SK-N-SH (cell line): ENCODE data around the gene NRP2. TPM values are rescaled to one million over a fixed set of nuclear protein-coding genes. Genes with fewer than 3 reads are reported as not detected.

Source experiments
- CTCF ChIA-PET: fragments of 300-600, 350-600 bp; formaldehyde crosslinking; extraction: SDS; loops from one replicate; lab custom pipeline; 2021; lab: Yijun Ruan, JAX
- POLR2A ChIA-PET: fragments of 350-600 bp; sonication (Branson Sonifier 250); formaldehyde crosslinking; extraction: SDS; loops from one replicate; lab custom pipeline; 2020; ENCODE audit warnings: antibody characterized with exemption, inconsistent platforms; lab: Yijun Ruan, JAX
- DNase-seq: peaks from one replicate; pipeline ENCODE4 v3.0.0; 2012
- H2AFZ ChIP-seq: fragments of 200-600 bp; sonication (generic); 2 replicates; pipeline ENCODE4 v1.8.1; 2016; ENCODE audit warnings: antibody characterized with exemption, mild to moderate bottlenecking, low read depth
- H3F3A ChIP-seq: fragments of 200-600 bp; sonication (generic); replicated peaks from 2 replicates; pipeline ENCODE3; 2016; ENCODE audit warnings: antibody characterized with exemption, mild to moderate bottlenecking; ENCODE audit not compliant: insufficient read depth
- H3K27ac ChIP-seq, 2 experiments: fragments of 200-500 bp in 1 of 2; fragments of 200-600 bp in 1 of 2; sonication (Bioruptor generic) in 1 of 2; sonication (generic), shearing (Covaris generic) in 1 of 2; 2 replicates each; pipeline versions ENCODE4 v1.5.1 to v1.6.1; 2014 to 2016; ENCODE audit warnings: low read depth in 2 of 2, inconsistent platforms in 1 of 2, low read length in 1 of 2, mild to moderate bottlenecking in 1 of 2, mixed read lengths in 1 of 2
- H3K27me3 ChIP-seq: fragments of 200-600 bp; sonication (generic), shearing (Covaris generic); 2 replicates; pipeline ENCODE4 v1.6.1; 2016; ENCODE audit warnings: mixed run types; ENCODE audit not compliant: insufficient read depth
- H3K36me3 ChIP-seq, 2 experiments: fragments of 200-500 bp in 1 of 2; fragments of 200-600 bp in 1 of 2; sonication (Bioruptor generic) in 1 of 2; sonication (generic) in 1 of 2; replicated peaks in 1 of 2; 2 replicates each; pipeline versions ENCODE3 to v1.5.1; 2014 to 2016; ENCODE audit warnings: low read length in 1 of 2, mild to moderate bottlenecking in 1 of 2; ENCODE audit not compliant: insufficient read depth in 2 of 2, control insufficient read depth in 1 of 2
- H3K4me1 ChIP-seq, 2 experiments: fragments of 200-500 bp in 1 of 2; fragments of 200-600 bp in 1 of 2; sonication (Bioruptor generic) in 1 of 2; sonication (generic), shearing (Covaris generic) in 1 of 2; 2 replicates each; pipeline versions ENCODE4 v1.5.1 to v1.6.1; 2014 to 2016; ENCODE audit warnings: low read depth in 1 of 2, low read length in 1 of 2, mixed run types in 1 of 2; ENCODE audit not compliant: insufficient read depth in 2 of 2, control insufficient read depth in 1 of 2
- H3K4me2 ChIP-seq: fragments of 200-600 bp; sonication (generic), shearing (Covaris generic); 2 replicates; pipeline ENCODE4 v1.6.1; 2017; ENCODE audit warnings: mixed run types
- H3K4me3 ChIP-seq, 2 experiments: fragments of 200-500 bp in 1 of 2; fragments of 200-600 bp in 1 of 2; sonication (Bioruptor generic) in 1 of 2; sonication (generic), shearing (Covaris generic) in 1 of 2; 2 replicates each; pipeline versions ENCODE4 v1.5.1 to v1.8.1; 2014 to 2016; ENCODE audit warnings: low read depth in 2 of 2, inconsistent platforms in 1 of 2, low read length in 1 of 2, mild to moderate bottlenecking in 1 of 2, mixed read lengths in 1 of 2, moderate library complexity in 1 of 2
- H3K79me2 ChIP-seq: fragments of 200-600 bp; sonication (generic); 2 replicates; pipeline ENCODE4 v1.8.1; 2017; ENCODE audit warnings: mild to moderate bottlenecking; ENCODE audit not compliant: insufficient read depth
- H3K9ac ChIP-seq: fragments of 200-600 bp; sonication (generic); 2 replicates; pipeline ENCODE4 v1.6.1; 2017; ENCODE audit warnings: mixed run types
- H3K9me2 ChIP-seq: fragments of 200-600 bp; sonication (generic); 2 replicates; pipeline ENCODE4 v1.6.1; 2017; ENCODE audit warnings: mixed run types
- H3K9me3 ChIP-seq: fragments of 200-600 bp; sonication (generic); 2 replicates; pipeline ENCODE4 v1.6.1; 2017; ENCODE audit warnings: mixed run types, mild to moderate bottlenecking, moderate library complexity
- H4K20me1 ChIP-seq: fragments of 200-600 bp; sonication (generic); 2 replicates; pipeline ENCODE4 v1.6.1; 2017; ENCODE audit warnings: mild to moderate bottlenecking, mixed run types; ENCODE audit not compliant: insufficient read depth
- CTCF ChIP-seq: fragments of 200-600 bp; sonication (generic); IDR thresholded peaks from 2 replicates; pipeline ENCODE4 v1.6.1; 2017; ENCODE audit warnings: antibody characterized with exemption, mild to moderate bottlenecking, moderate library complexity
- FOSL2 ChIP-seq: IDR thresholded peaks from 2 replicates; pipeline ENCODE4 v1.4.0; 2012; ENCODE audit warnings: low read depth, mild to moderate bottlenecking, moderate library complexity, borderline replicate concordance
- GABPA ChIP-seq: IDR thresholded peaks from 2 replicates; pipeline ENCODE4 v1.4.0; 2012; ENCODE audit warnings: low read depth, mild to moderate bottlenecking
- GATA2 ChIP-seq: sonication (generic); formaldehyde crosslinking; IDR thresholded peaks from 2 replicates; pipeline ENCODE4 v1.5.0; 2020; ENCODE audit warnings: mild to moderate bottlenecking, missing genetic modification reagents
- IRF3 ChIP-seq: fragments of 150-350 bp; IDR thresholded peaks from 2 replicates; pipeline ENCODE4 v1.6.1; 2016; ENCODE audit warnings: mild to moderate bottlenecking, low read depth, low read length
- MAX ChIP-seq: IDR thresholded peaks from 2 replicates; pipeline ENCODE4 v1.4.0; 2012; ENCODE audit warnings: low read depth
- MEF2A ChIP-seq: IDR thresholded peaks from 2 replicates; pipeline ENCODE4 v1.4.0; 2012; ENCODE audit warnings: low read depth, borderline replicate concordance
- NRF1 ChIP-seq: IDR thresholded peaks from 2 replicates; pipeline ENCODE4 v1.6.1; 2012; ENCODE audit warnings: low read depth, mild to moderate bottlenecking, low read length
- PBX3 ChIP-seq: IDR thresholded peaks from 2 replicates; pipeline ENCODE4; 2012
- POLR2AphosphoS5 ChIP-seq: IDR thresholded peaks from 2 replicates; pipeline ENCODE4 v1.6.1; 2012; ENCODE audit warnings: low read depth, low read length
- RAD21 ChIP-seq: IDR thresholded peaks from 2 replicates; pipeline ENCODE4 v1.6.1; 2012; ENCODE audit warnings: mild to moderate bottlenecking, low read length
- RFX5 ChIP-seq: IDR thresholded peaks from 2 replicates; pipeline ENCODE4 v1.6.1; 2012; ENCODE audit warnings: mild to moderate bottlenecking, improper control_type of control experiment, low read length
- RXRA ChIP-seq: IDR thresholded peaks from 2 replicates; pipeline ENCODE4 v1.4.0; 2012; ENCODE audit warnings: low read depth, mild to moderate bottlenecking, borderline replicate concordance
- SMC3 ChIP-seq: IDR thresholded peaks from 2 replicates; pipeline ENCODE4 v1.6.1; 2012; ENCODE audit warnings: low read depth, low read length, improper control_type of control experiment
- TAF1 ChIP-seq: IDR thresholded peaks from 2 replicates; pipeline ENCODE4 v1.6.1; 2012; ENCODE audit warnings: low read depth, mild to moderate bottlenecking, low read length, moderate library complexity, borderline replicate concordance
- TCF12 ChIP-seq: IDR thresholded peaks from 2 replicates; pipeline ENCODE4 v1.4.0; 2012
- ZBTB33 ChIP-seq: IDR thresholded peaks from 2 replicates; pipeline ENCODE4 v1.4.0; 2012; ENCODE audit warnings: low read depth, borderline replicate concordance
- WGBS: methylation state at CpG from one replicate; pipeline ENCODE4 v1.1.6; 2017; ENCODE audit warnings: low lambda C conversion rate; 5-methylcytosine and 5-hydroxymethylcytosine counted together
- polyA plus RNA-seq, 3 experiments: library from polyadenylated mRNA; depleted of rRNA; stranded (reverse); fragments of >200 nt; gene quantifications; 2 replicates each; pipeline ENCODE4 v1.2.3, GENCODE V29; 2012

The NRP2 gene
- polyA plus RNA-seq, 1 of the 3 experiments (the other 2 are of a cell fraction) = 68.8 TPM

GRCh38 chr2:205775097-205775877 is 93.0 kb downstream of the NRP2 start:
- H3K27ac ChIP-seq = peak overlapping the region in 1 of 2 experiments; percentile 42; a peak in 2 of 4 replicates
- H3K9ac ChIP-seq = no peak overlapping the region

GRCh38 chr2:205776139-205776538 is 93.8 kb downstream of the NRP2 start:
- Histone ChIP-seq H3K9me3 (no peaks in the 10 kb centered on the region), H4K20me1 (no peaks in the 10 kb centered on the region), H3K9me2 (no peaks in the 10 kb centered on the region), H3K27me3 (no peaks in the 10 kb centered on the region), H3K27ac (no peak overlapping the region), H2AFZ (no peak overlapping the region), H3F3A (no peaks in the 10 kb centered on the region), H3K79me2 (no peaks in the 10 kb centered on the region), H3K4me1 (peaks cover 9 to 10% of the 10 kb centered on the region in 2 experiments), H3K9ac (no peak overlapping the region), H3K4me2 (no peak overlapping the region), H3K36me3 (peaks cover 2 to 4% of the 10 kb centered on the region in 2 experiments), H3K4me3 (no peak overlapping the region)
- 93% methylated on average over 19 of the region's 19 CpGs for WGBS
- POLR2A ChIA-PET = no interaction called here
- CTCF ChIA-PET = interaction anchor here (0.6 to 5.2 kb wide), 23 partner anchors 8 to 897 kb away, joined by 3 to 78 read pairs (median 5); no protein-coding TSS in a partner anchor
- no peak for TF ChIP-seq TAF1
- TF ChIP-seq CTCF = peak; percentile 62
- no peak for TF ChIP-seq GATA2 (CRISPR knock-in tag)
- no peak for TF ChIP-seq POLR2AphosphoS5
- TF ChIP-seq ZBTB33 = no peak
- no peak for TF ChIP-seq GABPA
- TF ChIP-seq MEF2A = no peak
- no peak for TF ChIP-seq NRF1
- TF ChIP-seq RXRA = no peak
- peak; percentile 69 for TF ChIP-seq SMC3
- peak; percentile 70 for TF ChIP-seq RAD21
- DNase-seq = peak; percentile 61

More at GRCh38 chr2:205775097-205775877, 93.0 kb downstream of the NRP2 start:
- Histone ChIP-seq H3K4me3 (no peak overlapping the region), H3F3A (no peaks in the 10 kb centered on the region), H3K27me3 (no peaks in the 10 kb centered on the region), H3K4me2 (peak overlapping the region; percentile 6; the same call in 1 of the 2 replicates), H2AFZ (no peak overlapping the region), H3K9me3 (no peaks in the 10 kb centered on the region), H3K36me3 (peaks cover 4 to 5% of the 10 kb centered on the region in 2 experiments), H3K9me2 (no peaks in the 10 kb centered on the region), H3K4me1 (peaks cover 9 to 11% of the 10 kb centered on the region in 2 experiments), H4K20me1 (no peaks in the 10 kb centered on the region), H3K79me2 (no peaks in the 10 kb centered on the region)
- WGBS = 33% methylated on average over 6 of the region's 6 CpGs
- peak; percentile 61 for DNase-seq
- CTCF ChIA-PET = interaction anchor here (0.6 to 5.2 kb wide), 22 partner anchors 9 to 896 kb away, joined by 3 to 78 read pairs (median 5); no protein-coding TSS in a partner anchor
- TF ChIP-seq TCF12 = peak; percentile 25; the same call in 1 of the 2 replicates
- TF ChIP-seq IRF3 = no peak
- TF ChIP-seq PBX3 = no peak
- TF ChIP-seq RFX5 = peak; percentile 72
- no peak for TF ChIP-seq MAX
- peak; percentile 9; the same call in 1 of the 2 replicates for TF ChIP-seq FOSL2
- no peak for TF ChIP-seq RAD21
- POLR2A ChIA-PET = interaction anchor here (1.0 kb wide), 1 partner anchor 41 kb away, joined by 3 read pairs; no protein-coding TSS in a partner anchor
